HEK293T (cell line): ENCODE results near the gene MMAA.

Experiments used
- SP1 ChIP-seq: fragments of 450-650 bp; IDR thresholded peaks from 2 replicates; pipeline ENCODE4 v1.6.1; 2017
- SUZ12 ChIP-seq: fragments of 450-650 bp; IDR thresholded peaks from 2 replicates; pipeline ENCODE4 v1.6.1; 2016; ENCODE audit warnings: mild to moderate bottlenecking

DNA sequence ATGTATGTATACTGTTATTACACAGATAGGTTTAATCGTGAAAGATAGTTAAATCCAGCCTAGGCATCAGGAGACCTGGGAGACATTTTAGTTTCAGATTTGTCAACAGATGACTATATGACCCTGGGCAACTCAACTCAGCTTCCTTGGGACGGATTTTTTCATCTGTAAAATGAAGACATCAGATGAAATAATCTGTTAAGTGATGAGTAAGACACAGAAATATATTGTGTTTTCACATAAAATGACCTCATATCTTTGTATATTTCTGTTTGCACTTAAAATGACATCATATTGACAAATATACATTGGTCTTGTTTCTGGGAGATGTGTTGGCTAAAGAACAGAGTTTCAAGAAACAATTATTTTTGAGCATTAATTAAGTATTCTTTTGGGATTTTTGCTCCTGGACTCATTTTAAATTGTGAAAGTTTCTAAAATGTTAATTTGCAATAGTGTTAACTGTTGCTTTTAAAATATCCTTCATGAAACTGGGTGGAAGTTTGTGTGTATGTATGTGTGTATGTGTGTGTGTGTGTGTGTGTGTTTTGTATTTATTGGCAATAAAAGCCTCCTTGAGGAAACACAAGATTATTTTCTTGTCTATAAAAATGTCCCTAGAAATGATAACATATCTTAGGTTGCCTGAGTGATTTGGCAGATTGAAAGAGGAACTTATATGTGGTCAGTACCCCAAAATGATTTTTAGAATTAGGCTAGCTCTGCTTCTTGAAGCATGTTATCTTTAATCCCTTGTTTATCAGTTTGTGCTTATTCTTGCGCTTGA lies 29.1 kb upstream of the MMAA start:
- TF ChIP-seq SUZ12 (no peak), SP1 (no peak)
